DMS153 treated with DMSO at 0.1 percent for 48 hours (cell line): ENCODE results near the gene TMEM145.
"Not testable (repeated sequence)": the region's sequence is repeated elsewhere in the genome, so short reads cannot be mapped to it uniquely, and the experiment has no call there.

Experiments used
- DNase-seq: peaks from one replicate; lab custom pipeline; 2025; ENCODE audit not compliant: unreplicated experiment; lab: John Stamatoyannopoulos, UW

TMEM145 gene

DNA sequence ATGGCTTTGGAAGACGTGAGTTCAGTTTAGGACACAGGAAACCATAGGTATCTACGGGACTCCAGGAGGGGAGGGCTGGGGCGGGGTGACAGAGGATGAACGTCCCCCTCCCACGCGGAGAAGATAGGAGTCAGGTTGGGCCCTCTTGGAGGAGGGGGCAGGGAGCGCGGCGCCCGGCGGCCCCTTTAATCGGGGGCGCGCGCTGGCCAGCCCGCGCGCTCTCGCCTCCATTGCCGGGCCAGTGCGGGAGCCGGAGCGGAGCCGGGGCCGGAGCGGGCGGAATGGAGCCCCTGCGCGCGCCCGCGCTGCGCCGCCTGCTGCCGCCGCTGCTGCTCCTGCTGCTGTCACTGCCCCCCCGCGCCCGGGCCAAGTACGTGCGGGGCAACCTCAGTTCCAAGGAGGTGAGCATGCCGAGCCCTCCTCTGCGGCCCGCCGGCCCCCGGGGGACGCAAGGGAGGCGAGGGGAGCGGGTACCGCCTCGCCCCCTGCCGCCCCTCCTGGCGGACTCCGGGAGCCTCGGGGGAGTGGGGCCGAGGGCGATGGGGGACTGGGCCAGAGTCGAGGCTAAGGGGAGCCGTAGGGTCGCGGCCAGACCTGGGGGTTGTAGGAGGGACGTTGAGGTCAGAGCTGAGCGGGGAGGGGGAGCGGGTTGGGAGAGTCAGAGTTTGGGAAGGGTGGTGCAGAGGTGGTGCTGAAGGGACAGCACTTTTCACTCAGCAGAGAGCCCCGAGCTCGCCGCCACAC, at the start of gene TMEM145:
TSS of gene TMEM145 (plus strand) at position 214 of the 744 bp plus-strand sequence. CDS start at position 282, 68 bp downstream.
- DNase-seq, result peak; percentile 20

DNA sequence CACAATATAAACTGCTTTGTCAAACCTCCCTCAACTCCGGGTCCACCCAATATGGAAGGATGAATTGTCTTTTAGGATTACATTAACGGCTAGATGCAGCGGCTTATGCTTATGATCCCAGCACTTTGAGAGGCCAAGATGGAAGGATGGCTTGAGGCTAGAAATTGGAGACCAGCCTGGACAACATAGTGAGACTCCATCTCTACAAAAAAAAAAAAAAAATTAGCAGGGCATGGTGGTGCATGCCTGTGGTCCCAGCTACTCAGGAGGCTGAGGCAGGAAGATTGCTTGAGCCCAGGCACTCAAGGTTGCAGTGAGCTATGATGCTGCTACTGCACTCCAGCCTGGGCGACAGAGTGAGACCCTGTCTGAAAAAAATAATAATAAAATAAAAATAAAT, 47.0 kb upstream of the TMEM145 start:
- not testable (repeated sequence) for DNase-seq

DNA sequence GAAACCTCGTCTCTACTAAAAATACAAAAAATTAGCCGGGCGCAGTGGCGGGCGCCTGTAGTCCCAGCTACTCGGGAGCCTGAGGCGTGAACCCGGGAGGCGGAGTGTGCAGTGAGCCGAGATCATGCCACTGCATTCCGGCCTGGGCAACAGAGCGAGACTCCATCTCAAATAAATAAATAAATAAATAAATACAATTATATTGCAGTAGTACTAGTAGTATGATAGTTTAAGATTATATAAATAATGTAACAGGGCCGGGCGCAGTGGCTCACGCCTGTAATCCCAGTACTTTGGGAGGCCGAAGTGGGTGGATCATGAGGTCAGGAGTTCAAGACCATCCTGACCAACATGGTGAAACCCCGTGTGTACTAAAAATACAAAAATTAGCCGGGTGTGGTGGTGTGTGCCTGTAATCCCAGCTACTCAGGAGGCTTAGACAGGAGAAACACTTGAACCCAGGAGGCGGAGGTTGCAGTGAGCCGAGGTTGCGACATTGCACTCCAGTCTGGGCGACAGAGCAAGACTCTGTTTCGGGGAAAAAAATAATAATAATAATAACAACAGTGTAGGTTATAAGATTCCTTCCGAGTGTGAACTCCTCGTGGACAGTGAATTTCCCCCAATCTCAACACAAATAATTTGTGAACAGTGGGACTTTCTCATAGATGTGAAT, 46.0 kb upstream of the TMEM145 start:
- DNase-seq, result not testable (repeated sequence)

DNA sequence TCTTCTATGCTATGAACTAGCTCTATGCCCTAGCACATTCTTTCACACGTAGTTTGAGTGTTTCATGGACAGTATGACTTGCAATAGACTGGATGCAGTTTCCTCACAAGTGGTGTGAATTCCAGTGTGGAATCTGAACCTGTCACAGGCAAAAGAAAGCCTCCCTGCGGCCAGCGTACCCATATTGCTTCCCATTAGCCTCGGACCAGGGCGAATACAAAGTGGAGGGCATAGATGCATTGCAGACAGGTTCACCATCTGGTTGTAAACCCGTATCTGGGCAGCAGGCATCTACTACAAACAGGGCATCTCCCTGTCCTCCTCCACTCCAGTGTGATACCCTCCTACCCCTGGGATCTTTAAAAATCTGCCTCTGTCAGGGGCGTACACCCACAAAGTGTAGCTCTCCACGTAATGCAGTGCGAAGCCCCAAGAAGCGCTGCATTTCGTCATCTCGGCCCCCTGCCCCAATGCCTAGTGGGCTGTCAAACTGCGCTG, 45.4 kb upstream of the TMEM145 start:
- no peak for DNase-seq

DNA sequence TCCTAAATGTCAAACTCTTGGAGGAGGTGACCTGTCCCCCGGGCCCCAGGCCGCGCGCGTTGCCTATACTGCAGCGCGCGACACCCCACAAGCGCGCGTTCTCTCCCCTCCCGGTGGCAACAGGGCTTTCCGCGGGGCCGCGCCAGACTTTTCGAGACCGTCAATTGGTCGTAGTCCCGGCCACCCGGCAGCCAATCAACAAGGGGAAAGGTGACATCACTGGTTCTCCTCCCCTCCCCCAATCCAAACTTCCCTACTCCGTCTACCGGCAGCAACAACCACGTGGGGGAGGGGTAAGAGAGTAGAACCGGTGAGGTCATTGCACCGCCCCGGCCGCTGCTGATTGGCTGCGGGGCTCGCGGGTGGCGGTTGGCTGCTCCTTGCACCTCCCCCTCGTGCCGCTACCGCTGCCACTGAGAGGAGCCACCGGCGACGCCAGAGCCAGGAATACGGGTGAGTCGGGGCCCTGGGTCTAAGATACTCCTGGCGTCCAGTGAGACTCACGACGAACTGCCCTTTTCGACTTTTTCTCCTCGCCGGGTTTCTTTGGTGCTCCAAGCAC, 44.9 kb upstream of the TMEM145 start:
- peak; percentile 99 for DNase-seq

GRCh38 chr19:42268704-42269477, 44.2 kb upstream of the TMEM145 start, which contains the start of gene CIC:
Gene CIC, plus strand, starts transcription at chr19:42269252. Its CDS starts 2,532 bp downstream, at chr19:42271784.
- peak; percentile 99 for DNase-seq

- no peak for DNase-seq
These were observed 43.4 kb upstream of the TMEM145 start for GRCh38 chr19:42269478-42270345.

DNA sequence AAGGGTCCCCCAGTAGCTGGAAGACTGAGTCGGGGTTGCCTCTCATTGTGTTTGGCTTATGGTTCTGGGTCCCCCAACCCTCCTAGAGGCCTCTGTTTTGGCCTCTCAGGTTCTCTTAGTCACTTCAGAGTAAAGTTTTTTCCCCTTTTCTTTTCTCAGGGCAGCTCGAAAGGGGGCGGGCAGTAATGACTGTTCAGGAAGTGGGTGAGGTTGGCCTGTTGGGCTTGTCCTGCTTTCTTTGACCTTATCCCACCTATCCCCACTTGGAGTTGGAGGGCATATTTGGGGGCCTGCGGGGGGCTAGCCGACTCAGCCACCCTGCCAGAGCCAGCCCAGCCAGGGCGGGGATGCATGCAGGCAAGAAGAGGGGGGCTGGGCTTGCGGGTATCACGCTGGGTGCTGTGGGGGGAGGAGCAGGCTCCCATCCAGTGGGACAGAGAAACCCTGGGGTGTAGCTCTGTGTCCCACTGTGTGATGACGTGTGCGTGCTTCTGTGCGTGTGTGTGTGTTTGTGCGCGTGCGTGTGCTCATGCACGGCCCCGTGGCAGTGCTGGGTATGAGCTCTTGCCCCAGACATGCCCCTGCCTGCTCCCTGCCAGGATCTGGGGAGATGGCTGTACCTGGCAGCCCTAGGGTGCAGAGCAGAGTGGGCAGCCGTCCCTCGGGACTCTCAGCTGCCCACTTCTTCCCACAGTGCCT, 42.6 kb upstream of the TMEM145 start:
- no peak for DNase-seq

DNA sequence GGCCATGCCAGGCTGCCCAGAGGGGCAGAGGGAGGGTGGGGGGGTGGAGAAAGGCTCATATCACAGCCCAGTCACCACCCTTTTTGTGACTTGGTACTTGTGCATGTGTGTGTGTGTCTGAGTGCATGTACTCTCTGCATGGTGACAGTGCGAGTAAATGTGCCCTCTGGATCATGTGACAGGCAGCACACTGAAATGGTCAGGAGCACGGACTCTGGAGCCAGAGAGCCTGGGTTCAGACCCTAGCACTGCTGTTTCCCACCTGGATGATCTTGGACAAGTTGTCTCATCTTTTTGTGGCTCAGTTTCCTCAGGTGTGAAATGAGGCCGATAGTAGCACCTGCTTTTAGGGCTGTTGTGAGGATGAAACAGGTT, 42.1 kb upstream of the TMEM145 start:
- no peak for DNase-seq

DNA sequence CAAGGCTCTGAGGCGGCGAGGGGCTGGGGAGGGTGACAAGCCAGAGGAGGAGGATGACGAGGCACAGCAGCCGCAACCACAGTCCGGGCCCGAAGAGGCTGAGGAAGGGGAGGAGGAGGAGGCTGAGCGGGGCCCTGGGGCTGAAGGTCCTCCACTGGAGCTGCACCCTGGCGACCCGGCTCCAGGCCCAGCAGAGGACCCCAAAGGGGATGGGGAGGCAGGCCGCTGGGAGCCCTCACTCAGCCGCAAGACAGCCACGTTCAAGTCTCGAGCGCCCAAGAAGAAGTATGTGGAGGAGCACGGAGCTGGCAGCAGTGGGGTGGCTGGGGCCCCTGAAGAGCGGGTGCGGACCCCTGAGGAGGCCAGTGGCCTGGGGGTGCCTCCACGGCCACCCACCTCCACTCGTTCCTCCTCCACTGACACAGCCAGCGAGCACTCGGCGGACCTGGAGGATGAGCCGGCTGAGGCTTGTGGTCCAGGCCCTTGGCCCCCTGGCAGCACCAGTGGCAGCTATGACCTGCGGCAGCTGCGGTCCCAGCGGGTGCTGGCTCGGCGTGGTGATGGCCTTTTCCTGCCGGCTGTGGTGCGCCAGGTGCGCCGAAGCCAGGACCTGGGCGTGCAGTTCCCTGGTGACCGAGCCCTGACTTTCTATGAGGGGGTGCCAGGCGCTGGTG, 41.1 kb upstream of the TMEM145 start:
- DNase-seq, result no peak

DNA sequence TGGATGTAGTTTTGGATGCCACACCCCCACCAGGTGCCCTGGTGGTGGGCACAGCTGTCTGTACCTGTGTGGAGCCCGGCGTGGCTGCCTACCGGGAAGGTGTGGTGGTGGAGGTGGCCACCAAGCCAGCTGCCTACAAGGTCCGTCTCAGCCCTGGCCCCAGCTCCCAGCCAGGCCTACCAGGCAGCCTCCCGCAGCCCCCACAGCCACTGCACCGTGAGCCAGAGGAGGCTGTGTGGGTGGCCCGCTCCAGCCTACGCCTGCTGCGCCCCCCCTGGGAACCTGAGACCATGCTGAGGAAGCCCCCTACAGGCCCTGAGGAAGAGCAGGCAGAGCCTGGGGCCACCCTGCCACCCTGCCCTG, 40.6 kb upstream of the TMEM145 start:
- no peak for DNase-seq

DNA sequence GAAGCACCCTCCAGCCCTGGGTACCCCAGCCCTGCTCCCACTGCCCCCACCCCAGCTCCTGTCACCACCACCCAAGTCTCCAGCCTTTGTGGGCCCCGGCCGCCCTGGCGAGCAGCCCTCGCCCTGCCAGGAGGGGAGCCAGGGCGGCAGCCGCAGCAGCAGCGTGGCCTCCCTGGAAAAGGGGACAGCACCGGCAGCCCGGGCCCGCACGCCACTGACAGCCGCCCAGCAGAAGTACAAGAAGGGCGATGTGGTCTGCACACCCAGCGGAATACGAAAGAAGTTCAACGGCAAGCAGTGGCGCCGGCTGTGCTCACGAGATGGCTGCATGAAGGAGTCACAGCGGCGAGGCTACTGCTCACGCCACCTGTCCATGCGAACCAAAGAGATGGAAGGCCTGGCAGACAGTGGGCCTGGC, 40.1 kb upstream of the TMEM145 start:
- no peak for DNase-seq

DNA sequence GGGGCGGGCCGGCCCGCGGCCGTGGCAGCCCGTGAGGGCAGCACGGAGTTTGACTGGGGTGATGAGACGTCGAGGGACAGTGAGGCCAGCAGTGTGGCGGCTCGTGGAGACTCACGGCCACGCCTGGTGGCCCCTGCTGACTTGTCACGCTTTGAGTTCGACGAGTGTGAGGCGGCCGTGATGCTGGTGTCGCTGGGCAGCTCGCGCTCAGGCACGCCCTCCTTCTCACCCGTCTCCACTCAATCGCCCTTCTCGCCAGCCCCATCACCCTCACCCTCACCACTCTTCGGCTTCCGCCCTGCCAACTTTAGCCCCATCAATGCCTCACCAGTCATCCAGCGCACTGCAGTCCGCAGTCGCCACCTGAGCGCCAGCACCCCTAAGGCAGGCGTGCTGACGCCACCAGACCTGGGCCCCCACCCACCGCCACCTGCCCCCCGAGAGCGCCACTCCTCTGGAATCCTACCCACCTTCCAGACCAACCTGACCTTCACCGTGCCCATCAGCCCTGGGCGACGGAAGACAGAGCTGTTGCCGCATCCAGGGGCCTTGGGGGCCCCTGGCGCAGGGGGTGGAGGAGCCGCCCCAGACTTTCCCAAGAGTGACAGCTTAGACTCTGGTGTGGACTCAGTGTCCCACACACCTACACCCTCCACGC, 39.6 kb upstream of the TMEM145 start:
- DNase-seq, result no peak

DNA sequence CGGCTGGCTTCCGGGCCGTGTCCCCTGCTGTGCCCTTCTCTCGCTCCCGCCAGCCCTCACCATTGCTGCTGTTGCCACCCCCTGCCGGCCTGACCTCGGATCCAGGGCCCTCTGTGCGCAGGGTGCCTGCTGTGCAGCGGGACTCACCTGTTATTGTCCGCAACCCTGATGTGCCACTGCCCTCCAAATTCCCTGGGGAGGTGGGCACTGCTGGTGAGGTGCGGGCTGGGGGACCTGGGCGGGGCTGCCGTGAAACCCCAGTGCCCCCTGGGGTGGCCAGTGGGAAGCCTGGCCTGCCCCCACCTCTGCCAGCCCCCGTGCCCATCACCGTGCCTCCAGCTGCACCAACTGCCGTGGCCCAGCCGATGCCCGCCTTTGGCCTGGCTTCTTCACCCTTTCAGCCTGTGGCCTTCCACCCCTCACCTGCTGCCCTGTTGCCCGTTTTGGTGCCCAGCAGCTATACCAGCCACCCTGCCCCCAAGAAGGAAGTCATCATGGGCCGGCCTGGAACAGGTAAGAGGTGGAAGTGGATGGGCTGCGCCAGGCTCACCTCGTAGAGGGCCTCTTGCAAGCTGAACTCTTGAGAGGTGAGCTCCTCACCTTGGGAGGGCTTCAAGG, 38.9 kb upstream of the TMEM145 start:
- no peak for DNase-seq

GRCh38 chr19:42275103-42275502, 38.0 kb upstream of the TMEM145 start:
- no peak for DNase-seq

- DNase-seq, result no peak
These were observed 37.6 kb upstream of the TMEM145 start for GRCh38 chr19:42275517-42275916.

DNA sequence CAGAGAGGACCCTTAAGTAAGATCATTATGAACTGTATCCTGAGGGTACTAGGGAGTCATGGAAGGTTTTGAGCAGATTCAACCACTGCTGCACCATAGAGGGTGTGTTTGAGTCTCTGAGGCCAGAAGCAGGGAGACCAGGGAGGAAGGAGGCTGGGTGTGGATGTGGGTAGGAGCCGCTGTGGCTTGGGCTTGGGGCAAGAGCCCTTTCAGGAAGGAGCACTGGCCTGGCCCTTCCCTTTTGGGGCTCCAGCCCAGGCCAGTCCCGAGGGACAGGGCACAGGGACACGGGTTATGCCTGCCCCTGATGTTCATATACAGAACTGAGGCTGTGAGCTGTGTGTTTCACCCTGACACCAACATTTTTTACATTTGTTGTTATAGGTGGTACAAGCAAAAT, 36.8 kb upstream of the TMEM145 start:
- DNase-seq, result no peak

- no peak for DNase-seq
These were observed 36.3 kb upstream of the TMEM145 start for GRCh38 chr19:42276821-42277220.
